Measurements from ENCODE around the gene NEO1. TPM values are rescaled to one million over a fixed set of nuclear protein-coding genes. Genes with fewer than 3 reads are reported as not detected.
A peak's percentile ranks its signal among the peaks of the same experiment; 100 is the strongest.

The NEO1 gene
- total RNA-seq, result 15.3 and 31.0 TPM in 2 replicates

- DNase-seq (ENCODE audit: low read depth), result no peak
- TF ChIP-seq, protein P1, sequence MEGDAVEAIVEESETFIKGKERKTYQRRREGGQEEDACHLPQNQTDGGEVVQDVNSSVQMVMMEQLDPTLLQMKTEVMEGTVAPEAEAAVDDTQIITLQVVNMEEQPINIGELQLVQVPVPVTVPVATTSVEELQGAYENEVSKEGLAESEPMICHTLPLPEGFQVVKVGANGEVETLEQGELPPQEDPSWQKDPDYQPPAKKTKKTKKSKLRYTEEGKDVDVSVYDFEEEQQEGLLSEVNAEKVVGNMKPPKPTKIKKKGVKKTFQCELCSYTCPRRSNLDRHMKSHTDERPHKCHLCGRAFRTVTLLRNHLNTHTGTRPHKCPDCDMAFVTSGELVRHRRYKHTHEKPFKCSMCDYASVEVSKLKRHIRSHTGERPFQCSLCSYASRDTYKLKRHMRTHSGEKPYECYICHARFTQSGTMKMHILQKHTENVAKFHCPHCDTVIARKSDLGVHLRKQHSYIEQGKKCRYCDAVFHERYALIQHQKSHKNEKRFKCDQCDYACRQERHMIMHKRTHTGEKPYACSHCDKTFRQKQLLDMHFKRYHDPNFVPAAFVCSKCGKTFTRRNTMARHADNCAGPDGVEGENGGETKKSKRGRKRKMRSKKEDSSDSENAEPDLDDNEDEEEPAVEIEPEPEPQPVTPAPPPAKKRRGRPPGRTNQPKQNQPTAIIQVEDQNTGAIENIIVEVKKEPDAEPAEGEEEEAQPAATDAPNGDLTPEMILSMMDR (conservative IDR thresholded peaks at IDR 0.05; ENCODE audit: low read depth, low read length), result no peak
- peak within 1 kb of the TSS; percentile 85 for H3K4me3 ChIP-seq (ENCODE audit: low read depth, low read length)
Observed at GRCh38 chr15:73051807-73052652, at the start of gene NEO1. NEO1 (plus strand) TSS chr15:73052463; CDS start chr15:73052676, 213 bp downstream.

GRCh38 chr15:73004462-73004861 lies 47.8 kb upstream of the NEO1 start:
- TF ChIP-seq, protein P1 (conservative IDR thresholded peaks at IDR 0.05; ENCODE audit: low read depth, low read length), result no peak
- no peak overlapping the region for H3K4me3 ChIP-seq (ENCODE audit: low read depth, low read length)
- DNase-seq (ENCODE audit: low read depth), result no peak

GRCh38 chr15:73005032-73005431 lies 47.2 kb upstream of the NEO1 start:
- no peak overlapping the region for H3K4me3 ChIP-seq (ENCODE audit: low read depth, low read length)
- no peak for DNase-seq (ENCODE audit: low read depth)
- TF ChIP-seq, protein P1 (conservative IDR thresholded peaks at IDR 0.05; ENCODE audit: low read depth, low read length), result no peak

GRCh38 chr15:73005446-73005845 lies 46.8 kb upstream of the NEO1 start:
- TF ChIP-seq, protein P1 (conservative IDR thresholded peaks at IDR 0.05; ENCODE audit: low read depth, low read length), result no peak
- no peak for DNase-seq (ENCODE audit: low read depth)
- H3K4me3 ChIP-seq (ENCODE audit: low read depth, low read length), result no peak overlapping the region

- no peak overlapping the region for H3K4me3 ChIP-seq (ENCODE audit: low read depth, low read length)
- TF ChIP-seq, protein P1 (conservative IDR thresholded peaks at IDR 0.05; ENCODE audit: low read depth, low read length), result no peak
- no peak for DNase-seq (ENCODE audit: low read depth)
Observed at GRCh38 chr15:73006523-73006922, 45.7 kb upstream of the NEO1 start.

- TF ChIP-seq, protein P1 (conservative IDR thresholded peaks at IDR 0.05; ENCODE audit: low read depth, low read length), result no peak
- no peak overlapping the region for H3K4me3 ChIP-seq (ENCODE audit: low read depth, low read length)
- no peak for DNase-seq (ENCODE audit: low read depth)
Observed at GRCh38 chr15:73009066-73010056, 42.9 kb upstream of the NEO1 start.

Data from epithelial cell of proximal tubule (primary cell).